Chondrocyte (in vitro differentiated cells): ENCODE data around the gene SMG5. TPM values are rescaled to one million over a fixed set of nuclear protein-coding genes. Genes with fewer than 3 reads are reported as not detected.

Experiments
- DNase-seq: peaks from one replicate; pipeline ENCODE4 v3.0.0; 2021; ENCODE audit warnings: mixed read lengths, low spot score
- H3K27ac Mint-ChIP-seq: one replicate; pipeline ENCODE4 v1.8.0; 2021; ENCODE audit warnings: mild to moderate bottlenecking, moderate library complexity, mixed read lengths; ENCODE audit not compliant: unreplicated experiment
- H3K27me3 Mint-ChIP-seq: 2 replicates; pipeline ENCODE4 v1.8.0; 2021; ENCODE audit warnings: low read depth, mixed read lengths
- H3K36me3 Mint-ChIP-seq: 2 replicates; pipeline ENCODE4 v1.8.0; 2021; ENCODE audit warnings: low read depth, mixed read lengths
- H3K4me1 Mint-ChIP-seq: 2 replicates; pipeline ENCODE4 v1.8.0; 2021; ENCODE audit warnings: low read depth, mild to moderate bottlenecking, mixed read lengths
- H3K4me3 Mint-ChIP-seq: one replicate; pipeline ENCODE4 v1.8.0; 2021; ENCODE audit warnings: mild to moderate bottlenecking, moderate library complexity, mixed read lengths; ENCODE audit not compliant: unreplicated experiment
- H3K9me3 Mint-ChIP-seq: 2 replicates; pipeline ENCODE4 v1.8.0; 2021; ENCODE audit warnings: low read depth, mixed read lengths
- CTCF ChIP-seq: fragments of 200-600 bp; sonication (generic); IDR thresholded peaks from 2 replicates; pipeline ENCODE4 v1.5.0; 2021; ENCODE audit warnings: antibody characterized with exemption, mild to moderate bottlenecking, moderate library complexity
- total RNA-seq: library from RNA; stranded (reverse); gene quantifications from 3 replicates; pipeline ENCODE4 v1.2.1, GENCODE V29; 2021

The SMG5 gene
- total RNA-seq, 1 donor from 2014 or later = 73.5 TPM

GRCh38 chr1:156232201-156232894 is 50.3 kb downstream of the SMG5 start:
- no peaks in the 10 kb centered on the region for H3K9me3 Mint-ChIP-seq
- DNase-seq = no peak
- no peak overlapping the region for H3K4me3 Mint-ChIP-seq
- no peak overlapping the region for H3K27ac Mint-ChIP-seq
- peaks cover 7% of the 10 kb centered on the region for H3K4me1 Mint-ChIP-seq
- no peaks in the 10 kb centered on the region for H3K27me3 Mint-ChIP-seq
- H3K36me3 Mint-ChIP-seq = peaks cover 18% of the 10 kb centered on the region
- no peak for TF ChIP-seq CTCF

GRCh38 chr1:156230473-156230837 is 52.2 kb downstream of the SMG5 start:
- Mint-ChIP-seq H3K27ac (no peak overlapping the region), H3K36me3 (peaks cover 7% of the 10 kb centered on the region), H3K27me3 (no peaks in the 10 kb centered on the region), H3K4me3 (no peak overlapping the region), H3K4me1 (peaks cover 8% of the 10 kb centered on the region), H3K9me3 (no peaks in the 10 kb centered on the region)
- no peak for DNase-seq
- TF ChIP-seq CTCF = no peak

- TF ChIP-seq CTCF = no peak
- no peaks in the 10 kb centered on the region for H3K9me3 Mint-ChIP-seq
- H3K36me3 Mint-ChIP-seq = peaks cover 7% of the 10 kb centered on the region
- H3K4me1 Mint-ChIP-seq = peaks cover 11% of the 10 kb centered on the region
- DNase-seq = no peak
- no peak overlapping the region for H3K4me3 Mint-ChIP-seq
- H3K27ac Mint-ChIP-seq = no peak overlapping the region
- H3K27me3 Mint-ChIP-seq = no peaks in the 10 kb centered on the region
Observed at GRCh38 chr1:156229809-156230472, 52.7 kb downstream of the SMG5 start.

- Mint-ChIP-seq H3K27me3 (no peaks in the 10 kb centered on the region), H3K4me1 (peaks cover 9% of the 10 kb centered on the region), H3K36me3 (peaks cover 7% of the 10 kb centered on the region)
Observed at GRCh38 chr1:156228501-156228900, 54.1 kb downstream of the SMG5 start.

GRCh38 chr1:156226782-156227181 is 55.8 kb downstream of the SMG5 start:
- DNase-seq = no peak
- Mint-ChIP-seq H3K27me3 (no peaks in the 10 kb centered on the region), H3K9me3 (no peaks in the 10 kb centered on the region), H3K27ac (no peak overlapping the region), H3K4me1 (peaks cover 14% of the 10 kb centered on the region), H3K4me3 (no peak overlapping the region), H3K36me3 (peaks cover 14% of the 10 kb centered on the region)
- no peak for TF ChIP-seq CTCF

More at GRCh38 chr1:156228501-156228900, 54.1 kb downstream of the SMG5 start:
- no peak for DNase-seq
- no peak for TF ChIP-seq CTCF
- no peak overlapping the region for H3K27ac Mint-ChIP-seq
- H3K9me3 Mint-ChIP-seq = no peaks in the 10 kb centered on the region
- H3K4me3 Mint-ChIP-seq = no peak overlapping the region
